H9 (cell line): ENCODE data around the gene FAR1. TPM values are rescaled to one million over a fixed set of nuclear protein-coding genes. Genes with fewer than 3 reads are reported as not detected.

Source experiments
- DNase-seq: peaks from one replicate; pipeline ENCODE4 v3.0.0-alpha.2; 2017
- H2AFZ ChIP-seq: one replicate; pipeline ENCODE4 v1.6.1; 2013; ENCODE audit warnings: mild to moderate bottlenecking, low read length, control low read depth, moderate library complexity
- H2AK5ac ChIP-seq: 2 replicates; pipeline ENCODE4 v1.6.1; 2013; ENCODE audit warnings: low read length, control low read depth, mixed read lengths; ENCODE audit not compliant: insufficient read length
- H2BK120ac ChIP-seq: one replicate; pipeline ENCODE4 v1.6.1; 2013; ENCODE audit warnings: low read depth, mild to moderate bottlenecking, low read length, control low read depth, inconsistent platforms; ENCODE audit not compliant: poor library complexity, severe bottlenecking
- H2BK12ac ChIP-seq: 2 replicates; pipeline ENCODE4 v1.6.1; 2013; ENCODE audit warnings: low read length, control low read depth, mixed read lengths, low read depth; ENCODE audit not compliant: insufficient read length
- H2BK15ac ChIP-seq: 2 replicates; pipeline ENCODE4 v1.6.1; 2013; ENCODE audit warnings: low read depth, low read length, control low read depth
- H2BK20ac ChIP-seq: one replicate; pipeline ENCODE4 v1.6.1; 2013; ENCODE audit warnings: low read depth, mild to moderate bottlenecking, low read length, control low read depth, inconsistent platforms; ENCODE audit not compliant: poor library complexity, severe bottlenecking
- H2BK5ac ChIP-seq: 2 replicates; pipeline ENCODE4 v1.6.1; 2013; ENCODE audit warnings: low read length, control low read depth, mixed read lengths; ENCODE audit not compliant: insufficient read length
- H3K14ac ChIP-seq: 2 replicates; pipeline ENCODE4 v1.6.1; 2013; ENCODE audit warnings: low read length, control low read depth; ENCODE audit not compliant: insufficient read depth
- H3K18ac ChIP-seq: 2 replicates; pipeline ENCODE4 v1.6.1; 2013; ENCODE audit warnings: low read depth, mild to moderate bottlenecking, mixed read lengths, low read length, control low read depth; ENCODE audit not compliant: insufficient read length
- H3K23ac ChIP-seq: 2 replicates; pipeline ENCODE4 v1.6.1; 2013; ENCODE audit warnings: low read length, control low read depth, mixed read lengths, low read depth; ENCODE audit not compliant: insufficient read length
- H3K23me2 ChIP-seq: 2 replicates; pipeline ENCODE4 v1.6.1; 2013; ENCODE audit warnings: low read depth, mild to moderate bottlenecking, mixed read lengths, low read length, control low read depth; ENCODE audit not compliant: insufficient read length, poor library complexity, severe bottlenecking
- H3K27ac ChIP-seq: 2 replicates; pipeline ENCODE4 v1.5.1; 2013; ENCODE audit warnings: low read length, control low read depth, mixed read lengths, low read depth; ENCODE audit not compliant: insufficient read length
- H3K27me3 ChIP-seq: 2 replicates; pipeline ENCODE4 v1.6.1; 2013; ENCODE audit warnings: low read length, control low read depth, inconsistent platforms; ENCODE audit not compliant: insufficient read depth
- H3K4ac ChIP-seq: 2 replicates; pipeline ENCODE4 v1.6.1; 2013; ENCODE audit warnings: low read depth, mild to moderate bottlenecking, control low read depth, inconsistent platforms, low read length, moderate library complexity
- H3K4me1 ChIP-seq: 2 replicates; pipeline ENCODE4 v1.6.1; 2013; ENCODE audit warnings: low read length, control low read depth, inconsistent platforms; ENCODE audit not compliant: insufficient read depth
- H3K4me2 ChIP-seq: 2 replicates; pipeline ENCODE4 v1.6.1; 2013; ENCODE audit warnings: low read length, control low read depth, mixed read lengths; ENCODE audit not compliant: insufficient read length, insufficient read depth
- H3K56ac ChIP-seq: 2 replicates; pipeline ENCODE4 v1.6.1; 2013; ENCODE audit warnings: low read depth, mild to moderate bottlenecking, mixed read lengths, low read length, control low read depth; ENCODE audit not compliant: insufficient read length
- H3K79me1 ChIP-seq: 2 replicates; pipeline ENCODE4 v1.6.1; 2013; ENCODE audit warnings: low read depth, mild to moderate bottlenecking, moderate library complexity, low read length, control low read depth, inconsistent platforms; ENCODE audit not compliant: insufficient read depth, poor library complexity, severe bottlenecking
- H3K79me2 ChIP-seq: 2 replicates; pipeline ENCODE4 v1.6.1; 2013; ENCODE audit warnings: low read length, control low read depth, inconsistent platforms; ENCODE audit not compliant: insufficient read depth
- H3K9ac ChIP-seq: 2 replicates; pipeline ENCODE4 v1.6.1; 2013; ENCODE audit warnings: low read length, control low read depth, mixed read lengths; ENCODE audit not compliant: insufficient read length; ENCODE audit errors: extremely low read depth
- H3K9me3 ChIP-seq: one replicate; pipeline ENCODE4 v1.6.1; 2013; ENCODE audit warnings: low read depth, low read length, inconsistent platforms; ENCODE audit not compliant: control insufficient read depth
- H3T11ph ChIP-seq: one replicate; pipeline ENCODE4 v1.6.1; 2013; ENCODE audit warnings: mild to moderate bottlenecking, low read length, control low read depth, inconsistent platforms
- H4K20me1 ChIP-seq: one replicate; pipeline ENCODE4 v1.6.1; 2013; ENCODE audit not compliant: control insufficient read depth, insufficient read length, insufficient read depth
- H4K5ac ChIP-seq: 2 replicates; pipeline ENCODE4 v1.6.1; 2013; ENCODE audit warnings: low read depth, mild to moderate bottlenecking, mixed read lengths, low read length, control low read depth; ENCODE audit not compliant: insufficient read length
- H4K8ac ChIP-seq: replicated peaks from 2 replicates; pipeline ENCODE4 v1.6.1; 2013; ENCODE audit warnings: low read length, control low read depth, mixed read lengths, low read depth; ENCODE audit not compliant: insufficient read length
- H4K91ac ChIP-seq: 2 replicates; pipeline ENCODE4 v1.6.1; 2013; ENCODE audit warnings: low read depth, mild to moderate bottlenecking, moderate library complexity, mixed read lengths, low read length, control low read depth; ENCODE audit not compliant: insufficient read length
- H3K27ac Mint-ChIP-seq, 3 experiments: 2 replicates in 2 of 3; 3 replicates in 1 of 3; pipeline ENCODE4 v1.8.0; 2020 to 2021; ENCODE audit warnings: mixed read lengths in 3 of 3, mild to moderate bottlenecking in 1 of 3, moderate library complexity in 1 of 3
- H3K27me3 Mint-ChIP-seq: 2 replicates; pipeline ENCODE4 v1.8.0; 2021; ENCODE audit warnings: low read depth, mild to moderate bottlenecking, moderate library complexity, mixed read lengths
- H3K36me3 Mint-ChIP-seq, 3 experiments: 2 replicates in 2 of 3; 3 replicates in 1 of 3; pipeline ENCODE4 v1.8.0; 2020 to 2021; ENCODE audit warnings: low read depth in 3 of 3, mixed read lengths in 3 of 3; ENCODE audit not compliant: insufficient read depth in 1 of 3
- H3K4me1 Mint-ChIP-seq, 2 experiments: 2 replicates each; pipeline ENCODE4 v1.8.0; 2020; ENCODE audit warnings: mixed read lengths in 2 of 2
- H3K4me3 Mint-ChIP-seq, 2 experiments: 2 replicates in 1 of 2; 3 replicates in 1 of 2; pipeline ENCODE4 v1.8.0; 2020 to 2021; ENCODE audit warnings: mild to moderate bottlenecking in 2 of 2, mixed read lengths in 2 of 2, moderate library complexity in 1 of 2
- H3K9me3 Mint-ChIP-seq, 2 experiments: 2 replicates in 1 of 2; 3 replicates in 1 of 2; pipeline ENCODE4 v1.8.0; 2020; ENCODE audit warnings: mild to moderate bottlenecking in 2 of 2, mixed read lengths in 2 of 2, moderate library complexity in 1 of 2
- CTCF ChIP-seq: fragments of 200-600 bp; sonication (generic); conservative IDR thresholded peaks from 3 replicates; pipeline ENCODE4 v1.8.0; 2021; ENCODE audit warnings: antibody characterized with exemption, mild to moderate bottlenecking
- WGBS: extraction: QIAGEN DNeasy Blood & Tissue Kit; methylation state at CpG from one replicate; pipeline ENCODE4 v1.1.7; 2013; ENCODE audit warnings: missing lambda C conversion rate, low lambda C conversion rate, mixed read lengths; ENCODE audit not compliant: insufficient read length; ENCODE audit errors: extremely low coverage; 5-methylcytosine and 5-hydroxymethylcytosine counted together
- total RNA-seq: library from RNA; stranded (reverse); gene quantifications from 2 replicates; pipeline ENCODE4 v1.2.1, GENCODE V29; 2021

Gene FAR1
- total RNA-seq, 1 experiment from 2014 or later = 72.5 TPM

DNA sequence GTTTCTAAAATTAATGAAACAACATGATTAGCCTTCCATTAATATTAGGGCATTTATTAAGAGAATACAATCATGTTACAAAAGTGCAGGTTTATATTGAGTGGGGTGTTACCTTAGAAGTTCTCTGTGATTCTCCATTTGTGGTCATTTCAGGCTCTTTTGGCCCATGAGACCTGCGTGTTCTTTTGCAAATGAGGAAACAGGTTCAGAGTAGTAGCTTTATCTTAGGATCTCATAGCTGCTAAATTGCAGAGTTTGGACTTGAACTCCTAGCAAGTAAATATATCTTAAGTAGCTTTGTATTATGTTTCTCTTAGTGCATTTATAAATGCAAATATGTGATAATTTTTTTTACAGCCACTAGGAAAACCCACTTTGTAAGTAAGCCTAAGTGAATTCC, 18.3 kb downstream of the FAR1 start:
- H4K5ac ChIP-seq = no peak overlapping the region
- no peak overlapping the region for H2BK120ac ChIP-seq
- no peak overlapping the region for H3T11ph ChIP-seq
- H3K4me2 ChIP-seq = no peak overlapping the region
- H3K4me1 Mint-ChIP-seq = peaks cover 33 to 36% of the 10 kb centered on the region in 2 experiments
- H3K4me1 ChIP-seq = peaks cover 8% of the 10 kb centered on the region; the same call in 1 of the 2 replicates
- no peaks in the 10 kb centered on the region for H3K27me3 ChIP-seq
- no peak overlapping the region for H2AK5ac ChIP-seq
- no CpG with 5 or more reads among the region's 1 CpG for WGBS
- H3K14ac ChIP-seq = no peak overlapping the region
- DNase-seq = no peak
- H3K79me1 ChIP-seq = peaks cover 3% of the 10 kb centered on the region
- H3K56ac ChIP-seq = no peak overlapping the region
- no peak overlapping the region for H3K4me3 Mint-ChIP-seq
- H2BK12ac ChIP-seq = no peak overlapping the region
- H3K23me2 ChIP-seq = no peaks in the 10 kb centered on the region
- no peak overlapping the region for H4K91ac ChIP-seq
- H2AFZ ChIP-seq = no peak overlapping the region
- no peak overlapping the region for H3K18ac ChIP-seq
- no peak overlapping the region for H4K8ac ChIP-seq
- no peaks in the 10 kb centered on the region; the same call in 1 of the 2 replicates for H3K27me3 Mint-ChIP-seq
- no peak overlapping the region for H3K27ac Mint-ChIP-seq
- no peak overlapping the region for H3K23ac ChIP-seq
- H2BK20ac ChIP-seq = no peak overlapping the region
- H3K9me3 Mint-ChIP-seq = peaks cover 0 to 4% of the 10 kb centered on the region in 2 experiments; a peak in 1 of 5 replicates
- H3K4ac ChIP-seq = no peak overlapping the region
- peaks cover 2 to 11% (median 2%) of the 10 kb centered on the region in 3 experiments; a peak in 5 of 7 replicates for H3K36me3 Mint-ChIP-seq
- no peak overlapping the region for H3K27ac ChIP-seq
- no peaks in the 10 kb centered on the region for H3K9me3 ChIP-seq
- no peak overlapping the region for H2BK15ac ChIP-seq
- H2BK5ac ChIP-seq = no peak overlapping the region
- peaks cover 34% of the 10 kb centered on the region; the same call in 1 of the 2 replicates for H3K79me2 ChIP-seq
- no peak overlapping the region for H3K9ac ChIP-seq
- no peaks in the 10 kb centered on the region for H4K20me1 ChIP-seq
- TF ChIP-seq CTCF = no peak
